OCI-LY7 (cell line): ENCODE measurements around the gene PTGER2. TPM values are rescaled to one million over a fixed set of nuclear protein-coding genes. Genes with fewer than 3 reads are reported as not detected.

Experiments used
- BruUV-seq: library from RNA; stranded (reverse); fragments of 400-500 nt; replicated peaks from 2 replicates; lab custom pipeline; 2021; lab: Mats Ljungman, UMichigan
- CTCF ChIA-PET: fragments of 300-600 bp; sonication (Branson Sonifier 250); formaldehyde crosslinking; loops from one replicate; lab custom pipeline; 2022; ENCODE audit warnings: antibody characterized with exemption; ENCODE audit not compliant: unreplicated experiment; lab: Charles Lee
- POLR2A ChIA-PET: fragments of 300-600 bp; sonication (Branson Sonifier 250); formaldehyde crosslinking; loops from one replicate; lab custom pipeline; 2022; ENCODE audit warnings: antibody characterized with exemption; lab: Charles Lee
- DNase-seq: peaks from one replicate; pipeline ENCODE4 v3.0.0-alpha.2; 2015; ENCODE audit warnings: low spot score
- H2AFZ ChIP-seq: fragments of 200-600 bp; sonication (generic), shearing (Covaris generic); 2 replicates; pipeline ENCODE4 v1.6.1; 2014; ENCODE audit warnings: mild to moderate bottlenecking, antibody characterized with exemption, low read length, moderate library complexity
- H3K27ac ChIP-seq: fragments of 200-600 bp; sonication (generic); 2 replicates; pipeline ENCODE4 v1.5.1; 2014; ENCODE audit warnings: mixed run types, low read depth, mild to moderate bottlenecking, moderate library complexity, low read length, inconsistent platforms; ENCODE audit not compliant: poor library complexity, severe bottlenecking
- H3K36me3 ChIP-seq: fragments of 200-600 bp; sonication (generic); 2 replicates; pipeline ENCODE4 v1.6.1; 2014; ENCODE audit warnings: mild to moderate bottlenecking, antibody characterized with exemption, low read length, moderate library complexity, mixed read lengths; ENCODE audit not compliant: insufficient read depth
- H3K4me1 ChIP-seq: fragments of 200-600 bp; sonication (generic); 2 replicates; pipeline ENCODE4 v1.5.1; 2014; ENCODE audit warnings: mild to moderate bottlenecking, low read length; ENCODE audit not compliant: insufficient read depth, poor library complexity, severe bottlenecking
- H3K4me2 ChIP-seq: fragments of 200-600 bp; sonication (generic); 2 replicates; pipeline ENCODE4 v1.6.1; 2014; ENCODE audit warnings: mild to moderate bottlenecking, low read length
- H3K4me3 ChIP-seq: fragments of 200-600 bp; sonication (generic); 2 replicates; pipeline ENCODE4 v1.5.1; 2014; ENCODE audit warnings: mild to moderate bottlenecking, low read depth, low read length; ENCODE audit not compliant: poor library complexity, severe bottlenecking
- H3K79me2 ChIP-seq: fragments of 200-600 bp; sonication (generic); 2 replicates; pipeline ENCODE4 v1.6.1; 2016; ENCODE audit warnings: low read depth, mild to moderate bottlenecking, low read length, moderate library complexity, mixed read lengths; ENCODE audit not compliant: insufficient read depth
- H3K9me2 ChIP-seq: fragments of 200-600 bp; sonication (generic); 2 replicates; pipeline ENCODE4 v1.6.1; 2016; ENCODE audit warnings: mild to moderate bottlenecking, low read length, mixed read lengths; ENCODE audit not compliant: insufficient read depth
- H3K9me3 ChIP-seq: fragments of 200-600 bp; sonication (generic); 2 replicates; pipeline ENCODE4 v1.6.1; 2014; ENCODE audit warnings: mild to moderate bottlenecking, mixed run types, low read length, mixed read lengths
- H4K20me1 ChIP-seq: fragments of 200-600 bp; sonication (generic); 2 replicates; pipeline ENCODE4 v1.6.1; 2014; ENCODE audit warnings: mild to moderate bottlenecking, antibody characterized with exemption, low read length, moderate library complexity, mixed read lengths; ENCODE audit not compliant: insufficient read depth
- CTCF ChIP-seq: fragments of 200-600 bp; sonication (generic); conservative IDR thresholded peaks from 2 replicates; pipeline ENCODE4 v1.5.1; 2014; ENCODE audit warnings: mild to moderate bottlenecking, antibody characterized with exemption, low read length, moderate library complexity, mixed read lengths
- EZH2phosphoT487 ChIP-seq: fragments of 200-600 bp; sonication (generic); IDR thresholded peaks from 2 replicates; pipeline ENCODE4 v1.6.1; 2018; ENCODE audit warnings: low read depth, borderline replicate concordance, mild to moderate bottlenecking, mixed run types, antibody characterized with exemption, low read length, moderate library complexity, mixed read lengths
- intact Hi-C: fragments of 100-400 bp; cut with micrococcal nuclease; formaldehyde crosslinking; loops from one replicate; pipeline ENCODE4 v1.10.0; 2022; ENCODE audit not compliant: unreplicated experiment
- total RNA-seq, 2 experiments: library from RNA; depleted of rRNA in 1 of 2; stranded (reverse); fragments of >200 nt in 1 of 2; shearing (Covaris generic) in 1 of 2; gene quantifications; 2 replicates each; pipeline ENCODE4 v1.2.3, GENCODE V29; 2014 to 2022

PTGER2 gene
- total RNA-seq, 2 experiments from 2014 or later: not detected

GRCh38 chr14:52360831-52361230 is 46.7 kb downstream of the PTGER2 start:
- Histone ChIP-seq H3K4me1 (no peaks in the 10 kb centered on the region), H3K79me2 (no peaks in the 10 kb centered on the region), H3K4me3 (no peak overlapping the region), H3K9me3 (no peaks in the 10 kb centered on the region), H4K20me1 (no peaks in the 10 kb centered on the region), H3K4me2 (no peak overlapping the region), H3K27ac (no peak overlapping the region), H2AFZ (no peak overlapping the region), H3K9me2 (no peaks in the 10 kb centered on the region), H3K36me3 (no peaks in the 10 kb centered on the region)
- no peak for DNase-seq
- no TSS peak for BruUV-seq
- CTCF ChIA-PET: no interaction called here
- POLR2A ChIA-PET: no interaction called here
- intact Hi-C loops: no loop called here
- no peak for TF ChIP-seq CTCF
- no peak for TF ChIP-seq EZH2phosphoT487

- no peaks in the 10 kb centered on the region for H3K9me2 ChIP-seq
- H3K27ac ChIP-seq: no peak overlapping the region
- H3K4me1 ChIP-seq: no peaks in the 10 kb centered on the region
- DNase-seq: no peak
- H3K4me3 ChIP-seq: no peak overlapping the region
- no peak overlapping the region for H2AFZ ChIP-seq
- no peaks in the 10 kb centered on the region for H3K36me3 ChIP-seq
- H3K4me2 ChIP-seq: no peak overlapping the region
- no peak for TF ChIP-seq CTCF
- no peak for TF ChIP-seq EZH2phosphoT487
- no TSS peak for BruUV-seq
- CTCF ChIA-PET: no interaction called here
- intact Hi-C loops: no loop called here
- H3K79me2 ChIP-seq: no peaks in the 10 kb centered on the region
- POLR2A ChIA-PET: interaction anchor here (0.5 to 1.1 kb wide), 4 partner anchors 14 to 484 kb away, joined by 3 to 5 read pairs (median 4); no protein-coding TSS in a partner anchor
- H3K9me3 ChIP-seq: no peaks in the 10 kb centered on the region
- H4K20me1 ChIP-seq: no peaks in the 10 kb centered on the region
Observed at GRCh38 chr14:52363041-52363704, 49.1 kb downstream of the PTGER2 start.

- no peaks in the 10 kb centered on the region for H3K9me3 ChIP-seq
- H3K36me3 ChIP-seq: no peaks in the 10 kb centered on the region
- CTCF ChIA-PET: no interaction called here
- no peaks in the 10 kb centered on the region for H4K20me1 ChIP-seq
- H3K79me2 ChIP-seq: no peaks in the 10 kb centered on the region
- H3K9me2 ChIP-seq: no peaks in the 10 kb centered on the region
- POLR2A ChIA-PET: no interaction called here
- no peak overlapping the region for H3K27ac ChIP-seq
- BruUV-seq: no TSS peak
- no peak overlapping the region for H2AFZ ChIP-seq
- no peak for TF ChIP-seq EZH2phosphoT487
- no peak for TF ChIP-seq CTCF
- no peak overlapping the region for H3K4me3 ChIP-seq
- no peak overlapping the region for H3K4me2 ChIP-seq
- no peak for DNase-seq
- no peaks in the 10 kb centered on the region for H3K4me1 ChIP-seq
- intact Hi-C loops: no loop called here
Observed at GRCh38 chr14:52363961-52364360, 49.8 kb downstream of the PTGER2 start.
